WI38 (cell line): ENCODE results near the gene BANF2.
"Not testable (repeated sequence)": the region's sequence is repeated elsewhere in the genome, so short reads cannot be mapped to it uniquely, and the experiment has no call there.

Experiments used
- H3K4me3 ChIP-seq: 2 replicates; pipeline ENCODE4 v1.5.1; 2011; ENCODE audit warnings: low read depth, mild to moderate bottlenecking, control low read depth, low read length
- CTCF ChIP-seq: IDR thresholded peaks from 2 replicates; pipeline ENCODE4 v1.5.1; 2012; ENCODE audit warnings: low read depth, mild to moderate bottlenecking, control low read depth, low read length

Gene BANF2

GRCh38 chr20:17654649-17655285 is 45.0 kb upstream of the BANF2 start:
- TF ChIP-seq CTCF = peak; percentile 67
- no peak overlapping the region for H3K4me3 ChIP-seq

- no peak for TF ChIP-seq CTCF
- no peak overlapping the region for H3K4me3 ChIP-seq
Observed at GRCh38 chr20:17655286-17655651, 44.5 kb upstream of the BANF2 start.

- H3K4me3 ChIP-seq = no peak overlapping the region
- no peak for TF ChIP-seq CTCF
Observed at GRCh38 chr20:17655865-17656479, 43.8 kb upstream of the BANF2 start.

- H3K4me3 ChIP-seq = no peak overlapping the region
- no peak for TF ChIP-seq CTCF
Observed at GRCh38 chr20:17657079-17657825, 42.5 kb upstream of the BANF2 start.

- no peak for TF ChIP-seq CTCF
- no peak overlapping the region for H3K4me3 ChIP-seq
Observed at GRCh38 chr20:17657898-17658647, 41.7 kb upstream of the BANF2 start.

GRCh38 chr20:17658648-17658993 is 41.1 kb upstream of the BANF2 start:
- no peak overlapping the region for H3K4me3 ChIP-seq
- TF ChIP-seq CTCF = no peak

GRCh38 chr20:17659344-17659743 is 40.4 kb upstream of the BANF2 start:
- H3K4me3 ChIP-seq = not testable (repeated sequence)
